HepG2 (cell line): ENCODE results near the gene COMMD3. TPM values are rescaled to one million over a fixed set of nuclear protein-coding genes. Genes with fewer than 3 reads are reported as not detected.

ENCODE experiments used
- ATAC-seq: fragments of 200-7000 bp; cut with Tn5 transposase; 3 replicates; pipeline ENCODE4 v1.9.1; 2020; ENCODE audit warnings: mild to moderate bottlenecking, moderate library complexity
- BruUV-seq: library from RNA; stranded (reverse); fragments of 400-500 nt; replicated peaks from 2 replicates; lab custom pipeline; 2021; lab: Mats Ljungman, UMichigan
- CTCF ChIA-PET: fragments of 300-600 bp; formaldehyde crosslinking; extraction: SDS; loops from one replicate; lab custom pipeline; 2021; ENCODE audit warnings: low total read pairs, inconsistent platforms, low intra/inter-chr PET ratio; lab: Yijun Ruan, JAX
- POLR2A ChIA-PET: fragments of 350-600 bp; sonication (Branson Sonifier 250); formaldehyde crosslinking; loops from one replicate; lab custom pipeline; 2020; ENCODE audit warnings: antibody characterized with exemption, inconsistent platforms; lab: Yijun Ruan, JAX
- DNase-seq: peaks from one replicate; pipeline ENCODE4 v3.0.0-alpha.2; 2015; ENCODE audit warnings: low spot score
- FAIRE-seq: peaks from 3 replicates; lab custom pipeline; 2011; peaks lifted over from hg19 to GRCh38; lab: Jason Lieb, UNC
- H2AFZ ChIP-seq: one replicate; pipeline ENCODE4 v1.6.1; 2011; ENCODE audit warnings: low read length, inconsistent platforms
- H3K27ac ChIP-seq: fragments of 300-600 bp; 3 replicates; pipeline ENCODE4 v1.8.0; 2011; ENCODE audit warnings: mixed run types, mild to moderate bottlenecking, mixed read lengths, low read length, inconsistent platforms; ENCODE audit not compliant: insufficient read depth; ENCODE audit errors: extremely low read length
- H3K27me3 ChIP-seq, 2 experiments: fragments of 200-600 bp in 1 of 2; 2 replicates in 1 of 2; 3 replicates in 1 of 2; pipeline versions ENCODE4 v1.6.0 to v1.8.0; 2011; ENCODE audit warnings: low read length in 2 of 2, mild to moderate bottlenecking in 2 of 2, moderate library complexity in 2 of 2, inconsistent platforms in 1 of 2; ENCODE audit not compliant: insufficient read depth in 2 of 2, control insufficient read depth in 1 of 2
- H3K36me3 ChIP-seq, 2 experiments: fragments of 200-600 bp in 1 of 2; replicated peaks in 1 of 2; 2 replicates in 1 of 2; 3 replicates in 1 of 2; pipeline versions ENCODE4 v1.5.1 to v1.8.0; 2011; ENCODE audit warnings: low read length in 2 of 2, inconsistent platforms in 1 of 2; ENCODE audit not compliant: insufficient read depth in 2 of 2, control insufficient read depth in 1 of 2
- H3K4me1 ChIP-seq: 2 replicates; pipeline ENCODE4 v1.5.1; 2012; ENCODE audit warnings: low read length, inconsistent platforms; ENCODE audit not compliant: insufficient read depth
- H3K4me2 ChIP-seq: 2 replicates; pipeline ENCODE4 v1.6.0; 2011; ENCODE audit warnings: low read depth, low read length, inconsistent platforms
- H3K4me3 ChIP-seq, 3 experiments: fragments of 200-600 bp in 1 of 3; sonication (generic), shearing (Covaris generic) in 1 of 3; replicated peaks in 1 of 3; 2 replicates each; pipeline ENCODE4 v1.5.1; 2011 to 2016; ENCODE audit warnings: low read length in 3 of 3, inconsistent platforms in 2 of 3, low read depth in 2 of 3, mild to moderate bottlenecking in 2 of 3, control low read depth in 1 of 3, mixed read lengths in 1 of 3; ENCODE audit not compliant: insufficient read depth in 1 of 3
- H3K79me2 ChIP-seq: one replicate; pipeline ENCODE4 v1.6.1; 2011; ENCODE audit warnings: low read length, inconsistent platforms; ENCODE audit not compliant: insufficient read depth
- H3K9ac ChIP-seq: 2 replicates; pipeline ENCODE4 v1.6.0; 2011; ENCODE audit warnings: mild to moderate bottlenecking, low read depth, low read length, inconsistent platforms; ENCODE audit not compliant: insufficient read depth
- H3K9me3 ChIP-seq: 2 replicates; pipeline ENCODE4 v1.5.1; 2012; ENCODE audit warnings: mild to moderate bottlenecking, low read length
- H4K20me1 ChIP-seq: 2 replicates; pipeline ENCODE4 v1.6.0; 2011; ENCODE audit warnings: inconsistent platforms, mild to moderate bottlenecking, low read length, moderate library complexity; ENCODE audit not compliant: insufficient read depth
- CEBPB ChIP-seq: IDR thresholded peaks from 2 replicates; pipeline ENCODE4 v1.6.1; 2011; ENCODE audit warnings: low read depth, low read length, improper control_type of control experiment, borderline replicate concordance
- KLF13 ChIP-seq: sonication (generic); formaldehyde crosslinking; IDR thresholded peaks from 2 replicates; pipeline ENCODE4 v1.4.0; 2020; ENCODE audit warnings: mild to moderate bottlenecking, missing genetic modification reagents
- KLF16 ChIP-seq, 2 experiments: sonication (generic) in 1 of 2; formaldehyde crosslinking in 1 of 2; IDR thresholded peaks; 2 replicates each; pipeline versions ENCODE4 v1.6.1 to v1.8.0; 2016 to 2023; ENCODE audit warnings: missing genetic modification reagents in 2 of 2, missing compliant biosample characterization in 1 of 2
- NFE2L2 ChIP-seq: fragments of 150-350 bp; IDR thresholded peaks from 2 replicates; pipeline ENCODE4 v1.6.1; 2014; ENCODE audit warnings: low read length
- RELA ChIP-seq: sonication (generic); formaldehyde crosslinking; IDR thresholded peaks from 2 replicates; pipeline ENCODE4 v1.4.0; 2020; ENCODE audit warnings: missing genetic modification reagents
- REXO4 ChIP-seq: sonication (generic); formaldehyde crosslinking; IDR thresholded peaks from 2 replicates; pipeline ENCODE4 v1.8.0; 2022; ENCODE audit warnings: missing genetic modification reagents, mild to moderate bottlenecking, borderline replicate concordance
- RNF2 ChIP-seq: fragments of 450-650 bp; conservative IDR thresholded peaks from 2 replicates; pipeline ENCODE4 v1.6.1; 2016; ENCODE audit warnings: low read depth
- YEATS2 ChIP-seq: sonication (generic); formaldehyde crosslinking; IDR thresholded peaks from 2 replicates; pipeline ENCODE4 v1.4.0; 2020; ENCODE audit warnings: missing genetic modification reagents, borderline replicate concordance
- ZNF12 ChIP-seq: sonication (generic); formaldehyde crosslinking; IDR thresholded peaks from 2 replicates; pipeline ENCODE4 v1.5.0; 2020; ENCODE audit warnings: missing genetic modification reagents
- ZNF577 ChIP-seq: sonication (generic); formaldehyde crosslinking; IDR thresholded peaks from 2 replicates; pipeline ENCODE4 v1.4.0; 2020; ENCODE audit warnings: mild to moderate bottlenecking, low read depth, missing genetic modification reagents, borderline replicate concordance
- ZNF850 ChIP-seq: sonication (generic); formaldehyde crosslinking; conservative IDR thresholded peaks from 2 replicates; pipeline ENCODE4 v1.9.0; 2021; ENCODE audit warnings: mild to moderate bottlenecking, missing genetic modification reagents
- ZSCAN9 ChIP-seq: IDR thresholded peaks from 2 replicates; pipeline ENCODE4 v1.6.1; 2016; ENCODE audit warnings: borderline replicate concordance
- WGBS: methylation state at CpG from one replicate; pipeline ENCODE4 v1.1.6; 2017; ENCODE audit warnings: low lambda C conversion rate; 5-methylcytosine and 5-hydroxymethylcytosine counted together
- in situ Hi-C: cut with HindIII; loops from 2 replicates; pipeline ENCODE4 v1.10.0; 2017; ENCODE audit warnings: low pct_unique_long_range_greater_than_20kb; ENCODE audit not compliant: extremely low pct_ligation_motif_present
- intact Hi-C: fragments of 100-400 bp; cut with micrococcal nuclease; formaldehyde crosslinking; loops from one replicate; pipeline ENCODE4 v1.10.0; 2022; ENCODE audit not compliant: unreplicated experiment
- polyA plus RNA-seq, 8 experiments: library from polyadenylated mRNA; depleted of rRNA in 3 of 8; stranded (reverse) in 7 of 8; unstranded in 1 of 8; fragments of >200 nt; fragmentation: Illumina TruSeq in 4 of 8; extraction: Trizol in 4 of 8; gene quantifications; 2 replicates each; pipeline versions ENCODE4 v1.2.1 to v1.2.3, GENCODE V29; 2011 to 2016; ENCODE audit warnings: low read depth in 4 of 8, missing spikeins in 1 of 8, mixed read lengths in 1 of 8; ENCODE audit not compliant: insufficient read depth in 1 of 8
- total RNA-seq, 5 experiments: library from RNA; depleted of rRNA; stranded (reverse); fragments of >200 nt; fragmentation: Illumina TruSeq; extraction: Trizol; gene quantifications; 2 replicates each; pipeline ENCODE4 v1.2.3, GENCODE V29; 2016; ENCODE audit warnings: low read depth in 1 of 5
- TF ChIP-seq, protein P1 (sequence below): IDR thresholded peaks from 2 replicates; pipeline ENCODE4 v1.6.1; 2016; ENCODE audit warnings: mild to moderate bottlenecking, missing biosample characterization, missing genetic modification reagents
- TF ChIP-seq, protein P2 (sequence below): IDR thresholded peaks from 2 replicates; pipeline ENCODE4 v1.6.1; 2018; ENCODE audit warnings: missing genetic modification reagents, mild to moderate bottlenecking, missing compliant biosample characterization

Gene COMMD3
- total and polyA plus RNA-seq, 2 of the 13 experiments (the other 11 are each of a cell fraction or from before 2014, with no cell fraction given): 38.7 to 54.4 TPM

- ChIA-PET CTCF (no interaction called here), POLR2A (no interaction called here)
- BruUV-seq: no TSS peak
- 62% methylated on average over 8 of the region's 8 CpGs for WGBS
- Histone ChIP-seq H3K9me3 (no peaks in the 10 kb centered on the region), H3K4me3 (no peak overlapping the region), H3K79me2 (no peaks in the 10 kb centered on the region), H3K27ac (no peak overlapping the region), H3K36me3 (no peaks in the 10 kb centered on the region), H2AFZ (no peak overlapping the region), H3K27me3 (peaks cover 1 to 15% of the 10 kb centered on the region in 2 experiments; a peak in 2 of 5 replicates), H4K20me1 (no peaks in the 10 kb centered on the region), H3K4me2 (no peak overlapping the region), H3K9ac (no peak overlapping the region), H3K4me1 (peaks cover 6% of the 10 kb centered on the region; the same call in 1 of the 2 replicates)
- ATAC-seq (no peak), FAIRE-seq (no peak), DNase-seq (no peak)
- no peak for TF ChIP-seq KLF16 (CRISPR knock-in tag; IDR thresholded peaks at IDR 0.05)
- no peak for TF ChIP-seq ZNF12 (CRISPR knock-in tag)
- no peak for TF ChIP-seq CEBPB
- no peak for TF ChIP-seq KLF13
- TF ChIP-seq REXO4: no peak
- TF ChIP-seq, protein P1, sequence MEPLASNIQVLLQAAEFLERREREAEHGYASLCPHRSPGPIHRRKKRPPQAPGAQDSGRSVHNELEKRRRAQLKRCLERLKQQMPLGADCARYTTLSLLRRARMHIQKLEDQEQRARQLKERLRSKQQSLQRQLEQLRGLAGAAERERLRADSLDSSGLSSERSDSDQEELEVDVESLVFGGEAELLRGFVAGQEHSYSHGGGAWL: no peak
- no peak for TF ChIP-seq RELA
- TF ChIP-seq, protein P2, sequence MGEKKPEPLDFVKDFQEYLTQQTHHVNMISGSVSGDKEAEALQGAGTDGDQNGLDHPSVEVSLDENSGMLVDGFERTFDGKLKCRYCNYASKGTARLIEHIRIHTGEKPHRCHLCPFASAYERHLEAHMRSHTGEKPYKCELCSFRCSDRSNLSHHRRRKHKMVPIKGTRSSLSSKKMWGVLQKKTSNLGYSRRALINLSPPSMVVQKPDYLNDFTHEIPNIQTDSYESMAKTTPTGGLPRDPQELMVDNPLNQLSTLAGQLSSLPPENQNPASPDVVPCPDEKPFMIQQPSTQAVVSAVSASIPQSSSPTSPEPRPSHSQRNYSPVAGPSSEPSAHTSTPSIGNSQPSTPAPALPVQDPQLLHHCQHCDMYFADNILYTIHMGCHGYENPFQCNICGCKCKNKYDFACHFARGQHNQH (CRISPR knock-in tag): no peak
- TF ChIP-seq ZNF577 (CRISPR knock-in tag): no peak
- TF ChIP-seq YEATS2: no peak
- TF ChIP-seq RNF2: no peak
- TF ChIP-seq ZSCAN9 (CRISPR knock-in tag): no peak
- no peak for TF ChIP-seq ZNF850 (CRISPR knock-in tag)
- no peak for TF ChIP-seq NFE2L2
- intact Hi-C loops: no loop called here
- in situ Hi-C loops: no loop called here
These were observed 30.0 kb downstream of the COMMD3 start for GRCh38 chr10:22346096-22346661.
